ENCODE data around the gene ABCC1.

ABCC1 gene

DNA sequence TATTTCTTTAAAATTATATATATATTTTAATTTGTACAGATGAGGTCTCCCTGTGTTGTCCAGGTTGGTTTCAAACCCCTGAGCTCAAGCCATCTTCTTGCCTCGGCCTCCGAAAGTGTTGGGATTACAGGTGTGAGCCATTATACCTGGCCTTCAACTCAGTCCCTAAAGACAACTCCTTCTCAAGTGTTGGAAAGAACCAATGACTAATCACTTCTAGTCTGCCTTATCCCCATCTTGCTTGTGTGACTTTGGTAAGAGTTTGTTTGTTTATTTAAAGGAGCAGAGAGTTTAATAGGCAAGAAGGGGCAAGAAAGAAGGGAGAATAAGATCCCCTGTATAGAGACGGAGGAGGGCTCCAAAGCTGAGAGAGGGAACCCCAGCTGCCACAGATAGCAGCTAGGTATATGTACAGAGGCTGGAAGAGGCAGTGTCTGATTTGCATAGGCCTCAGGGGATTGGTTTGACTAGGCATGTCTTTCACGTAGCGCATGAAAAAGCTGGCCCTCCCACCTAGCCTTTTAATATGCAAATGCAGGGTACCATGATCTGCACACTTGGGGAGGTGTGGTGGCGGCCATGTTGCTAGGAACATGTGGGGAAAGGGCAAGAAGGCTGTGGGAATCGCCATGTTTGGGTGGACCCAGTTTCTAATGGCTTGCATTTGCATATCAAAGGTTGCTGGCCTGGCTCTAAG lies 21.5 kb downstream of the ABCC1 start:
- H3K27me3 ChIP-seq (ENCODE audit: insufficient read depth, low read depth), result no peaks in the 10 kb centered on the region
- TF ChIP-seq CTCF (conservative IDR thresholded peaks at IDR 0.05; ENCODE audit: low read depth, low read length), result no peak
- H2AFZ ChIP-seq (ENCODE audit: low read depth), result no peak overlapping the region
- H3K79me2 ChIP-seq (ENCODE audit: insufficient read depth, low read depth), result peaks cover 94% of the 10 kb centered on the region
- no peak overlapping the region for H3K4me2 ChIP-seq
- no peak overlapping the region for H3K9ac ChIP-seq
- H3K36me3 ChIP-seq (ENCODE audit: insufficient read depth), result peaks cover 8% of the 10 kb centered on the region; the same call in 1 of the 2 replicates
- no peak overlapping the region for H3K4me3 ChIP-seq (IDR thresholded peaks at IDR 0.05; ENCODE audit: insufficient read depth, low read depth, low read length)
- peaks cover 10% of the 10 kb centered on the region; the same call in 1 of the 2 replicates for H4K20me1 ChIP-seq (ENCODE audit: insufficient read depth)
- peaks cover 20% of the 10 kb centered on the region for H3K4me1 ChIP-seq (ENCODE audit: low read depth, poor library complexity, severe bottlenecking)
- no peak overlapping the region for H3K27ac ChIP-seq

DNA sequence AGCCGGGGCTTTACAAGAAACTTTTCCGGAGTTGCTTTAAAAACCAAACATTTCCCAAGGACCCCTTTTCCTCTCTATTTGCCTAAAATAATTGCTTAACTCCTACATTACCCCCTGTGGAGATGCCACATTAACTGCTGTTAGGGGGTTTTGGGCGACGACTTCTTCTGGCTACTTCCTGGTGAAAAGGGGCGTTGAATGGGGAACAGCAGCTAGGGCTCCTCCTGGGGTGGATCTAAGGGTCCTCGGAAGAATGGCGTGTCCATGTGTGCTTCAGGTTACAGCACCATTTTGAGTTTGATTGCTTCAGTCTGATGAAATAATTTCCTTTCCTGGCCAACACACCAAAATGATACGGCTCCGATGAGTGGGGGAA lies 22.0 kb downstream of the ABCC1 start:
- H3K79me2 ChIP-seq (ENCODE audit: insufficient read depth, low read depth), result peaks cover 94% of the 10 kb centered on the region
- no peak overlapping the region for H3K4me3 ChIP-seq (IDR thresholded peaks at IDR 0.05; ENCODE audit: insufficient read depth, low read depth, low read length)
- no peak overlapping the region for H3K27ac ChIP-seq
- no peak for TF ChIP-seq CTCF (conservative IDR thresholded peaks at IDR 0.05; ENCODE audit: low read depth, low read length)
- no peak overlapping the region for H2AFZ ChIP-seq (ENCODE audit: low read depth)
- H3K4me1 ChIP-seq (ENCODE audit: low read depth, poor library complexity, severe bottlenecking), result peaks cover 15% of the 10 kb centered on the region
- H3K4me2 ChIP-seq, result no peak overlapping the region
- H3K27me3 ChIP-seq (ENCODE audit: insufficient read depth, low read depth), result no peaks in the 10 kb centered on the region
- H3K36me3 ChIP-seq (ENCODE audit: insufficient read depth), result peaks cover 9% of the 10 kb centered on the region; the same call in 1 of the 2 replicates
- 0 out of 2 replicates have a peak, but pooled peaks cover 7% of the 10 kb centered on the region for H4K20me1 ChIP-seq (ENCODE audit: insufficient read depth)
- no peak overlapping the region for H3K9ac ChIP-seq

- Histone ChIP-seq H3K9ac (no peak overlapping the region), H4K20me1 (ENCODE audit: insufficient read depth) (0 out of 2 replicates have a peak, but pooled peaks cover 5% of the 10 kb centered on the region), H3K4me2 (no peak overlapping the region), H3K4me3 (IDR thresholded peaks at IDR 0.05; ENCODE audit: insufficient read depth, low read depth, low read length) (no peak overlapping the region), H3K79me2 (ENCODE audit: insufficient read depth, low read depth) (peaks cover 93% of the 10 kb centered on the region), H3K4me1 (ENCODE audit: low read depth, poor library complexity, severe bottlenecking) (peaks cover 7% of the 10 kb centered on the region), H3K27me3 (ENCODE audit: insufficient read depth, low read depth) (no peaks in the 10 kb centered on the region), H2AFZ (ENCODE audit: low read depth) (no peak overlapping the region), H3K27ac (no peak overlapping the region), H3K36me3 (ENCODE audit: insufficient read depth) (peaks cover 9% of the 10 kb centered on the region; the same call in 1 of the 2 replicates)
- TF ChIP-seq CTCF (conservative IDR thresholded peaks at IDR 0.05; ENCODE audit: low read depth, low read length), result no peak
Observed at GRCh38 chr16:15972046-15972868, 22.8 kb downstream of the ABCC1 start.

DNA sequence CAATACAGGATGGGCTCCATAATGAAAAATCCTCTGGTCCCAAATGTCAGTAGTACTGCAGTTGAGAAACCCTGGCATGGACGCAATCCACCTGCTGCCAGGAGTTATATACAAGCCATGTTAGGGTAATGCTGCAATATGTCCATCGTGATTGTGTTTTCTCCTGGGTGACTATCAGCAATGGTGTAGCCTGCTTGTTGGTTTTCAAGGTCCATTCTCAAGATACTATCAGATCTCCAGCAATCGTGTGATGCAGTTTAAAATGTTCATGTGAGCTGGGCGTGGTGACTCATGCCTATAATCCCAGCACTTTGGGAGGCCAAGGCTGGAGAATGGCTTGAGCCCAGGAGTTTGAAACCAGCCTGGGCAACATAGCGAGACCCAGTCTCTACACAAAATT lies 24.0 kb downstream of the ABCC1 start:
- TF ChIP-seq CTCF (conservative IDR thresholded peaks at IDR 0.05; ENCODE audit: low read depth, low read length), result no peak
- Histone ChIP-seq H3K27me3 (ENCODE audit: insufficient read depth, low read depth) (no peaks in the 10 kb centered on the region), H3K27ac (no peak overlapping the region), H3K9ac (no peak overlapping the region), H2AFZ (ENCODE audit: low read depth) (no peak overlapping the region), H3K79me2 (ENCODE audit: insufficient read depth, low read depth) (peaks cover 95% of the 10 kb centered on the region), H3K4me1 (ENCODE audit: low read depth, poor library complexity, severe bottlenecking) (no peaks in the 10 kb centered on the region), H4K20me1 (ENCODE audit: insufficient read depth) (0 out of 2 replicates have a peak, but pooled peaks cover 2% of the 10 kb centered on the region), H3K36me3 (ENCODE audit: insufficient read depth) (peaks cover 14% of the 10 kb centered on the region; the same call in 1 of the 2 replicates), H3K4me3 (IDR thresholded peaks at IDR 0.05; ENCODE audit: insufficient read depth, low read depth, low read length) (no peak overlapping the region), H3K4me2 (no peak overlapping the region)
